Middle frontal gyrus (tissue), 1 donor: ENCODE results near the gene IPMK.

Source experiments
- DNase-seq: peaks from one replicate; pipeline ENCODE4 v3.0.0-alpha.2; 2015; ENCODE audit warnings: low spot score; ENCODE audit errors: extremely low spot score

The IPMK gene

GRCh38 chr10:58267713-58268453 is at the start of gene IPMK:
IPMK (minus strand) TSS chr10:58267894; CDS start chr10:58267611, 283 bp downstream.
- peak; percentile 87 for DNase-seq

- no peak for DNase-seq
Observed at GRCh38 chr10:58316874-58317273, 49.2 kb upstream of the IPMK start.

GRCh38 chr10:58311026-58311425 is 43.3 kb upstream of the IPMK start:
- no peak for DNase-seq

GRCh38 chr10:58307676-58308075 is 40.0 kb upstream of the IPMK start:
- no peak for DNase-seq

GRCh38 chr10:58305821-58306220 is 38.1 kb upstream of the IPMK start:
- DNase-seq = no peak

GRCh38 chr10:58304099-58304633 is 36.5 kb upstream of the IPMK start:
- no peak for DNase-seq

GRCh38 chr10:58302254-58302653 is 34.6 kb upstream of the IPMK start:
- no peak for DNase-seq

GRCh38 chr10:58300676-58301075 is 33.0 kb upstream of the IPMK start:
- DNase-seq = no peak

GRCh38 chr10:58299580-58299979 is 31.9 kb upstream of the IPMK start:
- no peak for DNase-seq

GRCh38 chr10:58293989-58294388 is 26.3 kb upstream of the IPMK start:
- DNase-seq = no peak

GRCh38 chr10:58291538-58292174 is 24.0 kb upstream of the IPMK start:
- DNase-seq = peak; percentile 9

- DNase-seq = no peak
Observed at GRCh38 chr10:58282615-58283014, 14.9 kb upstream of the IPMK start.

- DNase-seq = no peak
Observed at GRCh38 chr10:58281092-58281752, 13.5 kb upstream of the IPMK start.

GRCh38 chr10:58280477-58280876 is 12.8 kb upstream of the IPMK start:
- no peak for DNase-seq

GRCh38 chr10:58278962-58279307 is 11.2 kb upstream of the IPMK start:
- no peak for DNase-seq

GRCh38 chr10:58278274-58278961 is 10.7 kb upstream of the IPMK start:
- no peak for DNase-seq

GRCh38 chr10:58275908-58276307 is 8.2 kb upstream of the IPMK start:
- no peak for DNase-seq

GRCh38 chr10:58275261-58275660 is 7.6 kb upstream of the IPMK start:
- no peak for DNase-seq

GRCh38 chr10:58269782-58270290 is 2.1 kb upstream of the IPMK start:
- no peak for DNase-seq

- DNase-seq = peak; percentile 95
Observed at GRCh38 chr10:58268946-58269781, 1.5 kb upstream of the IPMK start, which contains the start of gene CISD1. CISD1 (plus strand) TSS chr10:58269162; CDS start chr10:58269274, 112 bp downstream.
